ENCODE data around the gene PDS5A.

- TF ChIP-seq, protein P1, sequence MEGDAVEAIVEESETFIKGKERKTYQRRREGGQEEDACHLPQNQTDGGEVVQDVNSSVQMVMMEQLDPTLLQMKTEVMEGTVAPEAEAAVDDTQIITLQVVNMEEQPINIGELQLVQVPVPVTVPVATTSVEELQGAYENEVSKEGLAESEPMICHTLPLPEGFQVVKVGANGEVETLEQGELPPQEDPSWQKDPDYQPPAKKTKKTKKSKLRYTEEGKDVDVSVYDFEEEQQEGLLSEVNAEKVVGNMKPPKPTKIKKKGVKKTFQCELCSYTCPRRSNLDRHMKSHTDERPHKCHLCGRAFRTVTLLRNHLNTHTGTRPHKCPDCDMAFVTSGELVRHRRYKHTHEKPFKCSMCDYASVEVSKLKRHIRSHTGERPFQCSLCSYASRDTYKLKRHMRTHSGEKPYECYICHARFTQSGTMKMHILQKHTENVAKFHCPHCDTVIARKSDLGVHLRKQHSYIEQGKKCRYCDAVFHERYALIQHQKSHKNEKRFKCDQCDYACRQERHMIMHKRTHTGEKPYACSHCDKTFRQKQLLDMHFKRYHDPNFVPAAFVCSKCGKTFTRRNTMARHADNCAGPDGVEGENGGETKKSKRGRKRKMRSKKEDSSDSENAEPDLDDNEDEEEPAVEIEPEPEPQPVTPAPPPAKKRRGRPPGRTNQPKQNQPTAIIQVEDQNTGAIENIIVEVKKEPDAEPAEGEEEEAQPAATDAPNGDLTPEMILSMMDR (IDR thresholded peaks at IDR 0.05), result no peak
- TF ChIP-seq EZH2phosphoT487 (IDR thresholded peaks at IDR 0.05) (no peak), EZH2 (IDR thresholded peaks at IDR 0.05) (no peak)
Measured at GRCh38 chr4:39961311-39961877, 16.3 kb downstream of the PDS5A start.

All from neural progenitor cell (in vitro differentiated cells).